Calu3 (cell line): Measurements from ENCODE around the gene VASP. TPM values are rescaled to one million over a fixed set of nuclear protein-coding genes. Genes with fewer than 3 reads are reported as not detected.
A peak's percentile ranks its signal among the peaks of the same experiment; 100 is the strongest.

Experiments used
- BruUV-seq: library from RNA; stranded (reverse); fragments of 400-500 nt; replicated peaks from 2 replicates; lab custom pipeline; 2021; lab: Mats Ljungman, UMichigan
- CTCF ChIA-PET: fragments of 300-600 bp; sonication (Branson Sonifier 250); formaldehyde crosslinking; loops from one replicate; lab custom pipeline; 2022; ENCODE audit warnings: antibody characterized with exemption; lab: Charles Lee
- DNase-seq: peaks from one replicate; pipeline ENCODE4 v3.0.0; 2022
- H3K27ac Mint-ChIP-seq: one replicate; pipeline ENCODE4 v1.8.0; 2022; ENCODE audit warnings: mixed read lengths; ENCODE audit not compliant: unreplicated experiment
- H3K27me3 Mint-ChIP-seq: one replicate; pipeline ENCODE4 v1.8.0; 2022; ENCODE audit warnings: mixed read lengths; ENCODE audit not compliant: unreplicated experiment
- H3K36me3 Mint-ChIP-seq: one replicate; pipeline ENCODE4 v1.8.0; 2022; ENCODE audit warnings: mild to moderate bottlenecking, moderate library complexity, mixed read lengths; ENCODE audit not compliant: insufficient read depth, unreplicated experiment
- H3K4me1 Mint-ChIP-seq: one replicate; pipeline ENCODE4 v1.8.0; 2022; ENCODE audit warnings: mild to moderate bottlenecking, low read depth, mixed read lengths; ENCODE audit not compliant: unreplicated experiment
- H3K4me3 Mint-ChIP-seq: one replicate; pipeline ENCODE4 v1.8.0; 2022; ENCODE audit warnings: mild to moderate bottlenecking, low read depth, moderate library complexity, mixed read lengths; ENCODE audit not compliant: unreplicated experiment
- H3K9me3 Mint-ChIP-seq: one replicate; pipeline ENCODE4 v1.8.0; 2022; ENCODE audit warnings: low read depth, mixed read lengths; ENCODE audit not compliant: unreplicated experiment
- intact Hi-C: fragments of 100-400 bp; cut with micrococcal nuclease; formaldehyde crosslinking; loops from one replicate; pipeline ENCODE4 v1.10.0; 2022; ENCODE audit not compliant: unreplicated experiment
- total RNA-seq: library from RNA; stranded (reverse); gene quantifications from 2 replicates; pipeline ENCODE4 v1.2.3, GENCODE V29; 2022
- TF ChIP-seq, protein P1 (sequence below): fragments of 200-600 bp; IDR thresholded peaks from one replicate; pipeline ENCODE4 v1.8.0; 2022; ENCODE audit warnings: antibody characterized with exemption; ENCODE audit not compliant: unreplicated experiment

The VASP gene
- total RNA-seq, 1 experiment from 2014 or later = 194 TPM

- peaks cover 71% of the 10 kb centered on the region for H3K36me3 Mint-ChIP-seq
- H3K27ac Mint-ChIP-seq = peak within 1 kb of the TSS; percentile 99
- H3K4me1 Mint-ChIP-seq = peaks cover 31% of the 10 kb centered on the region
- TF ChIP-seq, protein P1, sequence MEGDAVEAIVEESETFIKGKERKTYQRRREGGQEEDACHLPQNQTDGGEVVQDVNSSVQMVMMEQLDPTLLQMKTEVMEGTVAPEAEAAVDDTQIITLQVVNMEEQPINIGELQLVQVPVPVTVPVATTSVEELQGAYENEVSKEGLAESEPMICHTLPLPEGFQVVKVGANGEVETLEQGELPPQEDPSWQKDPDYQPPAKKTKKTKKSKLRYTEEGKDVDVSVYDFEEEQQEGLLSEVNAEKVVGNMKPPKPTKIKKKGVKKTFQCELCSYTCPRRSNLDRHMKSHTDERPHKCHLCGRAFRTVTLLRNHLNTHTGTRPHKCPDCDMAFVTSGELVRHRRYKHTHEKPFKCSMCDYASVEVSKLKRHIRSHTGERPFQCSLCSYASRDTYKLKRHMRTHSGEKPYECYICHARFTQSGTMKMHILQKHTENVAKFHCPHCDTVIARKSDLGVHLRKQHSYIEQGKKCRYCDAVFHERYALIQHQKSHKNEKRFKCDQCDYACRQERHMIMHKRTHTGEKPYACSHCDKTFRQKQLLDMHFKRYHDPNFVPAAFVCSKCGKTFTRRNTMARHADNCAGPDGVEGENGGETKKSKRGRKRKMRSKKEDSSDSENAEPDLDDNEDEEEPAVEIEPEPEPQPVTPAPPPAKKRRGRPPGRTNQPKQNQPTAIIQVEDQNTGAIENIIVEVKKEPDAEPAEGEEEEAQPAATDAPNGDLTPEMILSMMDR = no peak
- CTCF ChIA-PET = interaction anchor here (0.6 to 4.6 kb wide), 14 partner anchors 10 to 200 kb away, joined by 3 to 61 read pairs (median 3); no protein-coding TSS in a partner anchor
- no peaks in the 10 kb centered on the region for H3K9me3 Mint-ChIP-seq
- peaks cover 17% of the 10 kb centered on the region for H3K27me3 Mint-ChIP-seq
- intact Hi-C loops = loop anchor here (2.0 kb wide), 1 partner anchor 17 kb away; no protein-coding TSS in a partner anchor
- H3K4me3 Mint-ChIP-seq = peak within 1 kb of the TSS; percentile 86
- DNase-seq = peak; percentile 96
- no TSS peak for BruUV-seq
Measured at GRCh38 chr19:45467456-45468158, 39.7 kb upstream of the VASP start, which contains the start of gene FOSB. Gene FOSB, plus strand, starts transcription at chr19:45467996. Its CDS starts 591 bp downstream, at chr19:45468587.

GRCh38 chr19:45468159-45468651, 39.1 kb upstream of the VASP start:
- Mint-ChIP-seq H3K27me3 (peaks cover 23% of the 10 kb centered on the region), H3K4me3 (peak overlapping the region; percentile 86), H3K36me3 (peaks cover 77% of the 10 kb centered on the region), H3K9me3 (no peaks in the 10 kb centered on the region), H3K4me1 (peaks cover 37% of the 10 kb centered on the region), H3K27ac (peak overlapping the region; percentile 99)
- peak; percentile 58 for DNase-seq
- CTCF ChIA-PET = interaction anchor here (0.8 to 4.6 kb wide), 11 partner anchors 9 to 173 kb away, joined by 3 to 61 read pairs (median 4); no protein-coding TSS in a partner anchor
- BruUV-seq = TSS peak; percentile 71
- TF ChIP-seq, protein P1 = no peak
- intact Hi-C loops = loop anchor here (2.0 kb wide), 1 partner anchor 17 kb away; no protein-coding TSS in a partner anchor

GRCh38 chr19:45468803-45469131, 38.5 kb upstream of the VASP start:
- Mint-ChIP-seq H3K27ac (peak overlapping the region; percentile 99), H3K27me3 (peaks cover 27% of the 10 kb centered on the region), H3K4me3 (peak overlapping the region; percentile 86), H3K36me3 (peaks cover 83% of the 10 kb centered on the region), H3K4me1 (peaks cover 37% of the 10 kb centered on the region), H3K9me3 (no peaks in the 10 kb centered on the region)
- DNase-seq = no peak
- TF ChIP-seq, protein P1 = no peak
- intact Hi-C loops = loop anchor here (2.0 kb wide), 1 partner anchor 18 kb away; no protein-coding TSS in a partner anchor
- BruUV-seq = TSS peak; percentile 85
- CTCF ChIA-PET = interaction anchor here (0.6 to 4.6 kb wide), 7 partner anchors 9 to 417 kb away, joined by 3 to 61 read pairs (median 7); partner anchors contain the start of gene IRF2BP1

DNA sequence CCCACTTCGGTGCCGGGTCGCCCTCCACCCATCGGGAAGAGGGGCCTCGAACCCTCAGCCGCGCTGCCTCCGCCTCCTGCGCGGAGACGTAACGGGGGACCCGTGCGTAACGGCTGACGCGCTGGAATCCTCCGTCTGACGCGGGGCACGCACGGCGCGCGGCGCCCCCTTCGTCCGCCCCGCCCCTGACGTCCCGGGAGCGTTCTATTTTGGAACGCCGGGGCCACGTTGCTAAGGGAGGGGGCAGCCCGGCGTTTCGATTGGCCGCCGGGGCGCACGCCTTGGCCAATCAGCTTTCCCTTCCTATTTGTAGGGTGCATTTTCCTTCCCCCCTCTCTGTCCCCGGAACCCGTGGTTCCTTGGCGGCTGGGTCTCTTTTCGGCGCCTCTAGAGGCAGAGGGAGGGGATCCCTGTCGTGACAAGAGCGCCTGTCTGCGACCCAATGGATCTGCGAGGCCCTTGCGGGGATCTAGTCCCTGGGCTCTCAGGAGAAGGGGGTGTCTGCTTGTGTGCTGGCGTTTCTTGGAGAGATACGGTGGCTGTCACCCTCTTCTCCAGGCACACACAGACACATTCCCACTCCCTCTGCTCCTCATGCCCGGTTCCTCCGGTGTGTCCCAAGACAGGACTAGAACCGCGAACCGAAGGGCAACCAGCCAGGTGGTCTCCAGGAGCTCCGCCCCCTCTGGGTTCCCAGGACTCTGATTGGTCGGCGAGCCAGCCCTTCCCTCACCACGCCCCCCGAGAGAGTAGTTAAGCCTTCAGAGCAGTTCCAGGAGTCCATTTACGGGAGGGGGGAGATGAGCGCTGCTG, 37.9 kb upstream of the VASP start:
- Mint-ChIP-seq H3K36me3 (peaks cover 88% of the 10 kb centered on the region), H3K27ac (peak overlapping the region; percentile 99), H3K4me3 (peak overlapping the region; percentile 86), H3K9me3 (no peaks in the 10 kb centered on the region), H3K27me3 (peaks cover 23% of the 10 kb centered on the region), H3K4me1 (peaks cover 35% of the 10 kb centered on the region)
- CTCF ChIA-PET = interaction anchor here (0.6 to 4.6 kb wide), 6 partner anchors 8 to 417 kb away, joined by 3 to 61 read pairs (median 9); partner anchors contain the start of gene IRF2BP1
- TF ChIP-seq, protein P1 = no peak
- no TSS peak for BruUV-seq
- DNase-seq = peak; percentile 98
- intact Hi-C loops = loop anchor here (2.0 kb wide), 1 partner anchor 19 kb away; no protein-coding TSS in a partner anchor
